ENCODE measurements around the gene FMNL2.

The FMNL2 gene

GRCh38 chr2:152335016-152335725 is at the start of gene FMNL2:
TSS of gene FMNL2 (plus strand) at chr2:152335174.
- TF ChIP-seq CTCF (conservative IDR thresholded peaks at IDR 0.05; ENCODE audit: control insufficient read depth, insufficient read depth, low read depth, low read length) = no peak
- peak; percentile 62 for DNase-seq (ENCODE audit: low read depth)
- peak within 1 kb of the TSS; percentile 84 for H3K4me3 ChIP-seq (ENCODE audit: control insufficient read depth, low read depth, low read length)

DNA sequence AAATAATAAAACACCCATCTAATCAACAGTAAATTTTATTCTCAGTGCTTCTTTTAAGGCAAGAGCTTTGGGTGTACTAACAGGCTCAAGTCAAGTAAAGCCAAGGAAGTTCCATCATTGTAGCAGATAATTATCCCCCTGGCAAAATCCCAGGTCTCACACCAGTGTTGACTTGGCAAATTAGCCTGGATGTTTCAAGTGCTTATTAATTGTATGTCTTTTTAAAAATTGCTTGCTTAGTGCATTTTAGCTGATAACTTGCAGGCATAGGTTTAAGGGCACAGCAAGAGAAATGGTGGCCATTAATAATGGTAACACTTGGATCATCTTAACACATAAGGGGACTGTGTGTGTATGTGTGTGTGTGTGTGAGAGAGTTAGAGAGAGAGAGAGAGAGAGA is 42.0 kb upstream of the FMNL2 start:
- TF ChIP-seq CTCF (conservative IDR thresholded peaks at IDR 0.05; ENCODE audit: control insufficient read depth, insufficient read depth, low read depth, low read length) = no peak
- DNase-seq (ENCODE audit: low read depth) = no peak
- no peak overlapping the region for H3K4me3 ChIP-seq (ENCODE audit: control insufficient read depth, low read depth, low read length)

- TF ChIP-seq CTCF (conservative IDR thresholded peaks at IDR 0.05; ENCODE audit: control insufficient read depth, insufficient read depth, low read depth, low read length) = no peak
- no peak overlapping the region for H3K4me3 ChIP-seq (ENCODE audit: control insufficient read depth, low read depth, low read length)
- no peak for DNase-seq (ENCODE audit: low read depth)
Observed at GRCh38 chr2:152297715-152298114, 37.3 kb upstream of the FMNL2 start.

DNA sequence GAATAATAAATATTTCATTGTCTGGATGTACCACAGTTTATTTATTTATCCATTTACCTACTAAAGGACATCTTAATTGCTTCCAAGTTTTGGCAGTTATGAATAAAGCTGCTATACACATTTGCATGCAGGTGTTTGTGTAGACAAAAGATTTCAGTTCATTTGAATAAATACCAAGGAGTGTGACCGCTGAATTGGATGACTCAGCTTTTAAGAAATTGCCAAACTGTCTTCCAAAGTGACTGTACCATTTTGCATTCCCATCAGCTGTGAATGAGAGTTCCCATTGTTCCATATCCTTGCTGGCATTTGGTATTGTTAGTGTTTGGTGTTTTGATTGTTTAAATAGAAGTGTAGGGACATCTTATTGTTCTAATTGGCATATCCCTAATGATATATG is 36.2 kb upstream of the FMNL2 start:
- peak; percentile 38 for DNase-seq (ENCODE audit: low read depth)
- no peak overlapping the region for H3K4me3 ChIP-seq (ENCODE audit: control insufficient read depth, low read depth, low read length)
- no peak for TF ChIP-seq CTCF (conservative IDR thresholded peaks at IDR 0.05; ENCODE audit: control insufficient read depth, insufficient read depth, low read depth, low read length)

GRCh38 chr2:152301131-152301530 is 33.8 kb upstream of the FMNL2 start:
- DNase-seq (ENCODE audit: low read depth) = no peak
- TF ChIP-seq CTCF (conservative IDR thresholded peaks at IDR 0.05; ENCODE audit: control insufficient read depth, insufficient read depth, low read depth, low read length) = no peak
- no peak overlapping the region for H3K4me3 ChIP-seq (ENCODE audit: control insufficient read depth, low read depth, low read length)

GRCh38 chr2:152303951-152304350 is 31.0 kb upstream of the FMNL2 start:
- no peak for DNase-seq (ENCODE audit: low read depth)
- no peak for TF ChIP-seq CTCF (conservative IDR thresholded peaks at IDR 0.05; ENCODE audit: control insufficient read depth, insufficient read depth, low read depth, low read length)
- no peak overlapping the region for H3K4me3 ChIP-seq (ENCODE audit: control insufficient read depth, low read depth, low read length)

GRCh38 chr2:152304836-152305235 is 30.1 kb upstream of the FMNL2 start:
- TF ChIP-seq CTCF (conservative IDR thresholded peaks at IDR 0.05; ENCODE audit: control insufficient read depth, insufficient read depth, low read depth, low read length) = no peak
- no peak for DNase-seq (ENCODE audit: low read depth)

More at GRCh38 chr2:152304836-152305235, 30.1 kb upstream of the FMNL2 start:
- no peak overlapping the region for H3K4me3 ChIP-seq (ENCODE audit: control insufficient read depth, low read depth, low read length)

Data from fibroblast of mammary gland (primary cell).